GM23338 (cell line): ENCODE data around the gene PLCH2.

ENCODE experiments used
- CREB1 ChIP-seq: fragments of 250-450 bp; sonication (Bioruptor Pico); IDR thresholded peaks from 2 replicates; pipeline ENCODE4 v1.5.0; 2020; ENCODE audit warnings: low read depth, mild to moderate bottlenecking, moderate library complexity
- ETS1 ChIP-seq: IDR thresholded peaks from 2 replicates; pipeline ENCODE4 v1.6.1; 2016; ENCODE audit warnings: antibody characterized with exemption
- EZH2 ChIP-seq: fragments of 200-600 bp; sonication (generic); IDR thresholded peaks from one replicate; pipeline ENCODE4 v1.8.0; 2017; ENCODE audit warnings: antibody characterized with exemption, mild to moderate bottlenecking, low read depth; ENCODE audit not compliant: unreplicated experiment
- EZH2phosphoT487 ChIP-seq: fragments of 200-600 bp; sonication (generic); IDR thresholded peaks from one replicate; pipeline ENCODE4 v1.8.1; 2018; ENCODE audit warnings: antibody characterized with exemption; ENCODE audit not compliant: unreplicated experiment
- JUNB ChIP-seq: IDR thresholded peaks from one replicate; pipeline ENCODE4 v1.6.1; 2016; ENCODE audit warnings: antibody characterized with exemption; ENCODE audit not compliant: unreplicated experiment
- NANOG ChIP-seq: IDR thresholded peaks from 2 replicates; pipeline ENCODE4 v1.6.1; 2016; ENCODE audit warnings: antibody characterized with exemption, borderline replicate concordance
- POLR2AphosphoS5 ChIP-seq: IDR thresholded peaks from 2 replicates; pipeline ENCODE4 v1.6.1; 2016; ENCODE audit warnings: antibody characterized with exemption, low read depth
- REST ChIP-seq: IDR thresholded peaks from one replicate; pipeline ENCODE4 v1.6.1; 2018; ENCODE audit warnings: antibody characterized with exemption; ENCODE audit not compliant: unreplicated experiment
- STAT1 ChIP-seq: IDR thresholded peaks from one replicate; pipeline ENCODE4 v1.6.1; 2016; ENCODE audit warnings: antibody characterized with exemption; ENCODE audit not compliant: unreplicated experiment
- ZNF114 ChIP-seq: fragments of 250-450 bp; sonication (Bioruptor Pico); IDR thresholded peaks from 2 replicates; pipeline ENCODE4 v1.5.0; 2020; ENCODE audit warnings: mild to moderate bottlenecking, moderate library complexity
- TF ChIP-seq, protein P1 (sequence below), 2 experiments: fragments of 200-600 bp in 1 of 2; sonication (generic) in 1 of 2; conservative IDR thresholded peaks; 2 replicates each; pipeline versions ENCODE4 v1.5.1 to v1.6.1; 2016 to 2017; ENCODE audit warnings: antibody characterized with exemption in 2 of 2, low read depth in 2 of 2, mild to moderate bottlenecking in 2 of 2, moderate library complexity in 1 of 2

DNA sequence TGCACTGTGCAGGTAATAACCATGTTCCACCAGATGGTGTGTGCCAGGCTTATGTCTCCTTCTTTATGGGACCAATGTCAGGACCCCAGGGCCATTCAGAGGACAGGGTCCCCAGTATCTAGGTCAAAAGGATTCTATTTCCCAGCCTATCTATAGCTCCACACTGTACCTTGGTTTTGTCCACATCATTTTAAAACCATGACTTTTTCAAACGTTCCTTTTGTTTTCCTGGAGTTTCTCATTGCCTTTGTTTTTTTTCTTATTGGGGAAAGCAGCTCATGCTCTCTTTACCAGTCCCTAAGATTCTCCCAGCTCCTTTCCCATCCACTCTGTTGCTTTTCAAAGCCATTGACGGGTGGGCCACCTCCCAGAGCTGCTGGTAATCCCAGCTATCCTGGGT is 12.6 kb downstream of the PLCH2 start:
- TF ChIP-seq, protein P1, sequence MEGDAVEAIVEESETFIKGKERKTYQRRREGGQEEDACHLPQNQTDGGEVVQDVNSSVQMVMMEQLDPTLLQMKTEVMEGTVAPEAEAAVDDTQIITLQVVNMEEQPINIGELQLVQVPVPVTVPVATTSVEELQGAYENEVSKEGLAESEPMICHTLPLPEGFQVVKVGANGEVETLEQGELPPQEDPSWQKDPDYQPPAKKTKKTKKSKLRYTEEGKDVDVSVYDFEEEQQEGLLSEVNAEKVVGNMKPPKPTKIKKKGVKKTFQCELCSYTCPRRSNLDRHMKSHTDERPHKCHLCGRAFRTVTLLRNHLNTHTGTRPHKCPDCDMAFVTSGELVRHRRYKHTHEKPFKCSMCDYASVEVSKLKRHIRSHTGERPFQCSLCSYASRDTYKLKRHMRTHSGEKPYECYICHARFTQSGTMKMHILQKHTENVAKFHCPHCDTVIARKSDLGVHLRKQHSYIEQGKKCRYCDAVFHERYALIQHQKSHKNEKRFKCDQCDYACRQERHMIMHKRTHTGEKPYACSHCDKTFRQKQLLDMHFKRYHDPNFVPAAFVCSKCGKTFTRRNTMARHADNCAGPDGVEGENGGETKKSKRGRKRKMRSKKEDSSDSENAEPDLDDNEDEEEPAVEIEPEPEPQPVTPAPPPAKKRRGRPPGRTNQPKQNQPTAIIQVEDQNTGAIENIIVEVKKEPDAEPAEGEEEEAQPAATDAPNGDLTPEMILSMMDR (conservative IDR thresholded peaks at IDR 0.05; ENCODE audit: low read depth in 2 of 2) = no peak
- TF ChIP-seq POLR2AphosphoS5 (no peak), JUNB (no peak), EZH2 (no peak), REST (no peak), ETS1 (no peak), EZH2phosphoT487 (no peak), ZNF114 (no peak), CREB1 (CRISPR knock-in tag) (no peak), STAT1 (no peak), NANOG (no peak)
